ENCODE data around the gene CD109. TPM values are rescaled to one million over a fixed set of nuclear protein-coding genes. Genes with fewer than 3 reads are reported as not detected.
"Not testable (repeated sequence)": the region's sequence is repeated elsewhere in the genome, so short reads cannot be mapped to it uniquely, and the experiment has no call there.

CD109 gene
- total RNA-seq, 1 donor from 2014 or later, result 14.8 TPM

GRCh38 chr6:73805982-73806381, 110.0 kb downstream of the CD109 start:
- ATAC-seq; DNase-seq (ENCODE audit: low spot score); intact Hi-C loops (cut with DNase I): not testable (repeated sequence)

GRCh38 chr6:73811706-73812105, 115.7 kb downstream of the CD109 start:
- intact Hi-C loops (cut with DNase I), result no loop called here
- no peak for ATAC-seq
- no peak for DNase-seq (ENCODE audit: low spot score)

GRCh38 chr6:73817253-73817652, 121.2 kb downstream of the CD109 start:
- no peak for ATAC-seq
- no peak for DNase-seq (ENCODE audit: low spot score)
- intact Hi-C loops (cut with DNase I), result no loop called here

DNA sequence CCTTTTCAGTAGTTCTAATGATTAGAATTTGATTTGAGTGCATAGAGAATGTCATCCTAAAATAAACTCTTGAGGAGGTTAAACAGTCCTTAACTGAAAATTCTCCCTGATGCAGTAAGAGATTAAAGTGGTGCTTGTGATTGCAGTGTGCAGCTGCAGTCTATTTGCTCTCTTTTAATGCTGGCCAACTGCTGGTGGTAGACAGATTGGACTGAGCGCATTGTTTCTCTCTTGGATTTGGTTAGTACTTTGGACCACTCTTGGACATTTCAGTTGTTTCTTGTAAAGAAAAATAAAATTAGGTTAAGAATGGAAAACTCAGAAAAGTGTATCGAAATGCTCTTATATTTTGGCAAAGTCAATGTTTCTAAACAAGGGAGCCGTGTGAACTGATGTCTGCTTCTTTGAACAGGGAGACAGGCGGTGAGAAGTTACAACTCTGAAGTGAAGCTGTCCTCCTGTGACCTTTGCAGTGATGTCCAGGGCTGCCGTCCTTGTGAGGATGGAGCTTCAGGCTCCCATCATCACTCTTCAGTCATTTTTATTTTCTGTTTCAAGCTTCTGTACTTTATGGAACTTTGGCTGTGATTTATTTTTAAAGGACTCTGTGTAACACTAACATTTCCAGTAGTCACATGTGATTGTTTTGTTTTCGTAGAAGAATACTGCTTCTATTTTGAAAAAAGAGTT, 127.2 kb downstream of the CD109 start:
- no peak for ATAC-seq
- DNase-seq (ENCODE audit: low spot score), result no peak
- intact Hi-C loops (cut with DNase I), result no loop called here

- ATAC-seq, result no peak
- intact Hi-C loops (cut with DNase I), result no loop called here
- no peak for DNase-seq (ENCODE audit: low spot score)
Observed at GRCh38 chr6:73823832-73824231, 127.8 kb downstream of the CD109 start.

- DNase-seq (ENCODE audit: low spot score) (no peak), ATAC-seq (no peak)
- intact Hi-C loops (cut with DNase I), result no loop called here
Observed at GRCh38 chr6:73826571-73826970, 130.6 kb downstream of the CD109 start.

DNA sequence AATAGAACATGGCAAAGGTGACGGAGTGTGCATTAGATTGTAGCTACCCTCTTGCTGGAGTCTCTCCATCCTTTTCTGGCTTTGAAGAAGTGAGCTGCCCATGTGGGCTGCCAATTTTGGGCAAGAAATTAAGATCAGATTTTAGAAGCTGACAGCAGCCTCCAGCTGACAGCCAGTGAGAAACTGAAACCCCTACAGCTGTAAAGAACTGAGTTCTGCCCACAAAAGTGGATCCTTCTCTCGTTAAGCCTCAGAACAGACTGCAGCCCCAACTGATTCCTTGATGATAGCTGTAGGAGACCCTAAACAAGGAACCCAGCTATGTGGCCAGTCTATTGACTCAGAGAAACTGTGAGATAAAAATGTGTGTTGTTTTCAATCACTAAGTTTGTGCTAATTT, 134.1 kb downstream of the CD109 start:
- intact Hi-C loops (cut with DNase I), result no loop called here
- no peak for ATAC-seq

DNA sequence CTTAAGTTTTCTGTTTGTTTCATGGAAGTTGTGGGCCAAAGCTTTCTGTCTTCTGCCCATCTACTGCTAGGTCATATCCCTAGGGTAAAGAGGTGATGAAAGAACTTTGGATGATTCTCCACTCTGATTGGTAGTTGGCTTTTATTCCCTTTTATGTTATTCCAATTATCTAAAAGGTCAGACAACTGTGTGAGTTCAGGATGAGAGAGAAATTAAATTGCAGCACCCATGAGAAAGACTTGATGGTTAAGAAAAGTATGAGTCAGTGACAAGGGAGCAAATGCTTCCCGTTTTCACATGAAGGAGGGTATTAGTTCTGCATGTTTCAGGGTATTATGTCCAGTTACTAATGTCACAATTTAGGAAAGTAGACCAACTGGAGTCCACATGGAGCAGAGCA, 136.3 kb downstream of the CD109 start:
- DNase-seq (ENCODE audit: low spot score) (no peak), ATAC-seq (peak; percentile 76)
- intact Hi-C loops (cut with DNase I), result no loop called here

More for the DNA sequence above, 134.1 kb downstream of the CD109 start:
- DNase-seq (ENCODE audit: low spot score), result no peak

DNA sequence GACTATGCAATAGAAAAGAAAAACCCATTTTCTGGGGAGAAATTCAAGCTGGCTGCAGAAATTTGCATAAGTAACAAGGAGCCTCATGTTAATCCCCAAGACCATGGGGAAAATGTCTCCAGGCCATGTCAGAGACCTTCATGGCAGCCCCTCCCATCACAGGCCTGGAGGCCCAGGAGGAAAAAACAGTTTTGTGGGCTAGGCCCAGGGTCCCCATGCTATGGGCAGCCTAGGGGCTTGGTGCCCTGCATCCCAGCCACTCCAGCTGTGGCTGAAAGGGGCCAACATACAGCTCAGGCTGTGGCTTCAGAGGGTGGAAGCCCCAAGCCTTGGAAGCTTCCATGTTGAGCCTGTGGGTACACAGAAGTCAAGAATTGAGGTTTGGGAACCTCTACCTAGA, 148.7 kb downstream of the CD109 start:
- DNase-seq (ENCODE audit: low spot score); ATAC-seq; intact Hi-C loops (cut with DNase I): not testable (repeated sequence)

- ATAC-seq; DNase-seq (ENCODE audit: low spot score); intact Hi-C loops (cut with DNase I): not testable (repeated sequence)
Observed at GRCh38 chr6:73851048-73851447, 155.0 kb downstream of the CD109 start.

- DNase-seq (ENCODE audit: low spot score), result no peak
- intact Hi-C loops (cut with DNase I), result no loop called here
- peak; percentile 70 for ATAC-seq
Observed at GRCh38 chr6:73854998-73855718, 159.2 kb downstream of the CD109 start.

- peak; percentile 63 for ATAC-seq
- no peak for DNase-seq (ENCODE audit: low spot score)
- intact Hi-C loops (cut with DNase I), result no loop called here
Observed at GRCh38 chr6:73857341-73857890, 161.4 kb downstream of the CD109 start.

- ATAC-seq (no peak), DNase-seq (ENCODE audit: low spot score) (no peak)
- intact Hi-C loops (cut with DNase I), result no loop called here
Observed at GRCh38 chr6:73858376-73858775, 162.4 kb downstream of the CD109 start.

DNA sequence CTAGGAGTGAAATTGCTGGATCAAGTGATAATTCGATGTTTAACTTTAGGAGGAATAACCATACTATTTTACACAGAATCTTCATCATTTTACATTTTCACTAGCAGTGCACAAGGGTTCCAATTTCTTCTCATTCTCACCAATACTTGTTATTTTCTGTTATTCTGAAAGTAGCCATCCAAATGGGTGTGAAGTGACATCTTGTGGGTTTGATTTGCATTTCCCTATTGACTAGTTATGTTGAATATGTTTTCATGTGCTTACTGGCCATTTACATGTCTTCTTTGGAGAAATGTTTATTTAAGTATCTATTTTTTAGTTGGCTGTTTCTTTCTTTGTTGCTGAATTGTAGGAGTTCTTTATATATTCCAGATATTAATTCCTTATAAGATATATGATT, 164.3 kb downstream of the CD109 start:
- intact Hi-C loops (cut with DNase I), result no loop called here
- ATAC-seq (no peak), DNase-seq (ENCODE audit: low spot score) (no peak)

- intact Hi-C loops (cut with DNase I), result no loop called here
- ATAC-seq (no peak), DNase-seq (ENCODE audit: low spot score) (no peak)
Observed at GRCh38 chr6:73866305-73866704, 170.3 kb downstream of the CD109 start.

- ATAC-seq, result no peak
- no peak for DNase-seq (ENCODE audit: low spot score)
- intact Hi-C loops (cut with DNase I), result no loop called here
Observed at GRCh38 chr6:73867411-73867810, 171.4 kb downstream of the CD109 start.

- ATAC-seq (no peak), DNase-seq (ENCODE audit: low spot score) (no peak)
- intact Hi-C loops (cut with DNase I), result no loop called here
Observed at GRCh38 chr6:73870907-73871306, 174.9 kb downstream of the CD109 start.

DNA sequence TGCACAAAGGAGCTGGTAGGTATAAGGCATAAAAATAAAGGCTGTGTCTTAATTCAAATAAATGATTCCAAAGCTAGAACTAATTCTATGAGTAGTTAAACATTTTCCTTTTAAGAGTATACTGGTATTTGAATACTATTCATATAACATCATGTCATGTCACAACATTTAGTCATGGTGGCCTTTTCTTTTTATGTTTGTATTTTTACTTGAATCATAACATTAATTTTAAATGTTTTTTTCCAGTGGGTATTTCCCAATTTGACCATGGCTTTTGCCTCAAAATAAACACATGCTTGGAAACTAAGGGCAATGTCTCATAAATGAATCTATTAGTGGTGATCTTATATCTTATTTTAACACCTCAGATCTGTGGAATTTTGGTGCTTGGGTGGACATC, 177.1 kb downstream of the CD109 start:
- no peak for ATAC-seq
- DNase-seq (ENCODE audit: low spot score), result no peak
- intact Hi-C loops (cut with DNase I), result no loop called here

Data from sciatic nerve (tissue), 2 donors.